HuH-7 (cell line): Measurements from ENCODE around the gene DGKZ.
A peak's percentile ranks its signal among the peaks of the same experiment; 100 is the strongest.
"Not testable (repeated sequence)": the region's sequence is repeated elsewhere in the genome, so short reads cannot be mapped to it uniquely, and the experiment has no call there.

Experiments used
- DNase-seq: peaks from one replicate; pipeline ENCODE4 v3.0.0; 2011; ENCODE audit warnings: low spot score

Gene DGKZ

GRCh38 chr11:46366661-46367161, 19.4 kb downstream of the DGKZ start:
- no peak for DNase-seq

DNA sequence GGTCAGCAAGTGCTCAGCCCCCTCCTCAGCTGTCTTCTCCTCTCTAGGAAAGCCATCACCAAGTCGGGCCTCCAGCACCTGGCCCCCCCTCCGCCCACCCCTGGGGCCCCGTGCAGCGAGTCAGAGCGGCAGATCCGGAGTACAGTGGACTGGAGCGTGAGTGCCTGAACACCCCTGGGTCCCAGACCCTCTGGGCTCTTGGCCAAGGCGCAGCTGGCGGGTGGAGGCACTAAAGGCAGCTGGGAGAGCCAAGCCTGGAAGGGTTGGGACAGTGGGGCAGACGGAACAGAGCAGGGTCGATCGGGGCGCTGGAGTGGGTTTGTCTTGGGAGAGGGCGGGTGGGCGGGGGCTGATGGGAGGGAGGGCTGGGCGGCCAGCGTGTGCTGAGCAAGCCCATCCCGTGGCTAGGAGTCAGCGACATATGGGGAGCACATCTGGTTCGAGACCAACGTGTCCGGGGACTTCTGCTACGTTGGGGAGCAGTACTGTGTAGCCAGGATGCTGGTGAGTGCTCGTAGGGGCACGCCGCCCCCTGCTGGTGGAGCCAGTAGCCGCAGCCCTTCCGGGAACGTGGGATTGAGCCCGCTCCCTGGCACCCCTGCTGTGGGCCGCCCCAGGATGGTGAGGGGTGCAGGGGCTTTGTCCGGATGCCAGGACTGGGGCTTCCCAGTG, 20.1 kb downstream of the DGKZ start:
- no peak for DNase-seq

GRCh38 chr11:46367916-46368267, 20.6 kb downstream of the DGKZ start:
- DNase-seq = no peak

DNA sequence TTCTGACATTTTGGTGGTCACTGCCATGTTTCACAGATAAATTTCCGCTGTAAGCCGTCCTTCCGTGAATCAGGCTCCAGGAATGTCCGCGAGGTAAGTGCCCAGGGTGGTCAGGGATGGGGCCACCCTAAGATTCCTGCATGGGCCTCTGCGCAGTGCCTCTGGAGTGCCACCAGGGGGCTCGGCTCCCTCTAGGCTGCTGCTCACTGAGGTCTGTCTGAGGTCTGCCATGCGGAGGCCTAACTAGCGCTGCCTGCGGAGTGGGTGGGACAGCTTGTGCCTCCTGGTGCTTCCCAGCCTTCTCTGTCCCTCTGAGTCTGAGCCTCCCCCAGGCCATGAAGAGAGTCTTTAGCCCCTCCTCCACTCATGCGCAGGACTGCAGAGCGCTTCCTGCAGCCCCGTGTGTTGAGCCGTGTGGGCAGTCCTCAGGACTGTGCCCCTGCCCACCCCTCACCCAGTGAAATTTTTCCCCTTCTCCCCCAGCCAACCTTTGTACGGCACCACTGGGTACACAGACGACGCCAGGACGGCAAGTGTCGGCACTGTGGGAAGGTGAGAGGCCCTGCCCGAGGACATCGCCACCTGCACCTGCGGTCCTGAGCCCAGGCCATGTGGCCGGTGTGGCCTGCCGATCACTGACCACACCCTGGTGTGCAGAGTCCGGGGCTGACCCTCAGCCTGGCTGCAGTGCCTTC, 22.3 kb downstream of the DGKZ start:
- DNase-seq = peak; percentile 94

- DNase-seq = no peak
These were observed 23.0 kb downstream of the DGKZ start for GRCh38 chr11:46370253-46370652.

DNA sequence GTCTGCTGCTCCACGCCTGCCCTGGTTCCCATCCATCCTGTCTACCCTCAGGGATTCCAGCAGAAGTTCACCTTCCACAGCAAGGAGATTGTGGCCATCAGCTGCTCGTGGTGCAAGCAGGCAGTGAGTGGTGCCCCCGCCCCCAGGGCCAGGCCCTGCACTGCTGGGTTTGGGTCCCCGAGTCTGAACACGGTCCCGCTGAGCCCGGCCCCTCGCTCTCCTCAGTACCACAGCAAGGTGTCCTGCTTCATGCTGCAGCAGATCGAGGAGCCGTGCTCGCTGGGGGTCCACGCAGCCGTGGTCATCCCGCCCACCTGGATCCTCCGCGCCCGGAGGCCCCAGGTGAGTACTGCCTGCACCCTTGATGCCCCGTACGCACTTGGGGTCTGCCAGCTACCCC, 24.0 kb downstream of the DGKZ start:
- not testable (repeated sequence) for DNase-seq

DNA sequence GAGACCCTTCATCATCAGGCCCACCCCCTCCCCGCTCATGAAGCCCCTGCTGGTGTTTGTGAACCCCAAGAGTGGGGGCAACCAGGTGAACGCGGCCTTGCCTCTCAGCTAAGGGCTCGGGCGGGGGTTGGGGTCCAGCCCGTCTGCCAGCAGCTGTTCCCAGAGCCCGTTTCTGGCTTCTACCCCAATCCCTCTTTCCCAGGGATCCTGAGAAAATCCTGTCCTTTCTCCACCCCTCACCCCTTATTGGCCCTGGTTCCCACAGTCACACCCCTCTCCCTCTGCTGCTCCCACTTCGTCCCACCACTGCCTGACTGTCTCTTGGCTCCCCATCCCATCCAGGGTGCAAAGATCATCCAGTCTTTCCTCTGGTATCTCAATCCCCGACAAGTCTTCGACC, 24.8 kb downstream of the DGKZ start:
- DNase-seq = no peak

DNA sequence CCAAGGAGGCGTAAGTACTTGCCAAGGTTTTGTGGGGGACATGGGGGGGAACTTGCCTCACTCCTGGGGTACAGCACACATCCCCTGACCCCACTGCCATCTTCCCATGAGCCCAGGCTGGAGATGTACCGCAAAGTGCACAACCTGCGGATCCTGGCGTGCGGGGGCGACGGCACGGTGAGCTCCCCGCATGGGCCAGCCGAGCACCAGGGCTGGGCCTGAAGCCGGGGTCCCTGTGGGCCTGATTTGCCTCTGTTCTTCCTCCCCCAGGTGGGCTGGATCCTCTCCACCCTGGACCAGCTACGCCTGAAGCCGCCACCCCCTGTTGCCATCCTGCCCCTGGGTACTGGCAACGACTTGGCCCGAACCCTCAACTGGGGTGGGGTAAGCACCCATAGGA, 25.2 kb downstream of the DGKZ start:
- DNase-seq = not testable (repeated sequence)

- no peak for DNase-seq
These were observed 26.8 kb downstream of the DGKZ start for GRCh38 chr11:46373787-46374740.

DNA sequence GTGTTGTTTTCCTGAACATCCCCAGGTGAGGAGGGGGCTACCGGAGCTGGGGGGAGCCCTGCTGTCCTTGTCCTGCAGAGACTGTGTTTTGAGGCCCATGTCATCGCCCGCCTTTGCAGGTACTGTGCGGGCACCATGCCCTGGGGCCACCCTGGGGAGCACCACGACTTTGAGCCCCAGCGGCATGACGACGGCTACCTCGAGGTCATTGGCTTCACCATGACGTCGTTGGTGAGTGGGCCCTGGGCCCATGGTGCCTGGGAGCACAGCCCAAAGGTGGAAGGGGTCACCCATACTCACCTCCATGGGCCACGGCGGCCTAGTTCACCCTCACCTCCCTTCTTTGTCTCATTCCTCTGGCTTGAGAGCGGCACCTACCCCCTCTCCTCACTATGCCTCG, 27.6 kb downstream of the DGKZ start:
- DNase-seq = no peak

DNA sequence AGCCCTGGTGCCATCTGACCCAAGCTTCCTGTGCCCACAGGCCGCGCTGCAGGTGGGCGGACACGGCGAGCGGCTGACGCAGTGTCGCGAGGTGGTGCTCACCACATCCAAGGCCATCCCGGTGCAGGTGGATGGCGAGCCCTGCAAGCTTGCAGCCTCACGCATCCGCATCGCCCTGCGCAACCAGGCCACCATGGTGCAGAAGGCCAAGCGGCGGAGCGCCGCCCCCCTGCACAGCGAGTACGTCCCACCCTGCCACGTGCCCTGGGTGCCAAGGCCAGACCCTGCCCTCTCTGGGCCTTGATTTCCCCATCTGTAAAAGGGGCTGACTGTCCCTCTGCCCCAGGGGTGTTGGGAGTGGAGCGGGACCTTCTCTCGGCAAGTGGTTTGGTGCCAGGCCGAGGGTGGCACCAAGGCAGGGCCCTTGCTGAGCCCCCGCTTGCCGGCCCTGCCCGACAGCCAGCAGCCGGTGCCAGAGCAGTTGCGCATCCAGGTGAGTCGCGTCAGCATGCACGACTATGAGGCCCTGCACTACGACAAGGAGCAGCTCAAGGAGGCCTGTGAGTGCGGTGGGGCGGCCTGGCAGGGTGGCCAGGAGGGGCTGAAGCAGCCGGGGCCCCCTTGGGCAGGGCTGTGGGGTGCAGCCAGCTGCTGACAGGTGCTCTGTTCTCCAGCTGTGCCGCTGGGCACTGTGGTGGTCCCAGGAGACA, 28.3 kb downstream of the DGKZ start:
- DNase-seq = no peak

- DNase-seq = no peak
These were observed 29.2 kb downstream of the DGKZ start for GRCh38 chr11:46376258-46377050.

- DNase-seq = no peak
These were observed 30.0 kb downstream of the DGKZ start for GRCh38 chr11:46377290-46377689.

DNA sequence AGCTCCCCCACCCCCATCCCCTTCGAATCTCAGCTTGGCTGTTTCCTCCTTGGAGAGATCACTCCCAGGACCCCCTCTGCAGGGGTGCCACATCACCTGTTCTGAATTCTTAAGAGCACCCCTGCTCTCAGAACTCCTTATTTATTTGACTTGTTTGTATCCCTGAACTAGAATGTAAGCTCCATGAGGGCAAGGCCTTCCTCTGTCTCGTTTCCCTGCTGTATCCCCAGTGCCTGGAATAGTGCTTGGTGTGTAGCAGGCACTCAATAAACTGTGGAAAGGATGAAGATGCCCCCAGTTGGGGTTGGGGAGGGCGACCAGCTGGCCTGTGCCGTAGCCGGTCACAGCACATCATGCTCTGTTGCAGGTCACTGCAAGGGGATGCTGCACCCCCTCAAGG, 30.6 kb downstream of the DGKZ start:
- no peak for DNase-seq

DNA sequence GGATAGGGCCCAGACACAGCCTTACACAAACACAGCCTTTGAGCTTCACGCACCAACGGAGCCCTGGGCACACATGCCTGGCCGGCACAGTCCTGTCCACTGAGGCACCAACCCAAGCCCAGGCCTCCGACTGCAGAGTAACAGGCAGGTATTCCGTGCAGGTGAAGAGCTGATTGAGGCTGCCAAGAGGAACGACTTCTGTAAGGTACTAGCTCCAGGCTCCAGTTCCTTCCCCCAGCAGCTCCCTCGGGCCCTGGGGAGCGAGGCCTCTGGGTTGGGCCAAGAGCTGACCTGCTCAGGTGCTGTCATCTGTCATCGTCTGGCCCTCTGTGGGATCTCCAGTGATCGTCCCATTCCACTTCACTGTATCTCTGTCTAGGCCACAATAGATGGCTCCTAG, 31.0 kb downstream of the DGKZ start:
- DNase-seq = no peak

GRCh38 chr11:46378811-46379481, 31.7 kb downstream of the DGKZ start:
- DNase-seq = no peak

DNA sequence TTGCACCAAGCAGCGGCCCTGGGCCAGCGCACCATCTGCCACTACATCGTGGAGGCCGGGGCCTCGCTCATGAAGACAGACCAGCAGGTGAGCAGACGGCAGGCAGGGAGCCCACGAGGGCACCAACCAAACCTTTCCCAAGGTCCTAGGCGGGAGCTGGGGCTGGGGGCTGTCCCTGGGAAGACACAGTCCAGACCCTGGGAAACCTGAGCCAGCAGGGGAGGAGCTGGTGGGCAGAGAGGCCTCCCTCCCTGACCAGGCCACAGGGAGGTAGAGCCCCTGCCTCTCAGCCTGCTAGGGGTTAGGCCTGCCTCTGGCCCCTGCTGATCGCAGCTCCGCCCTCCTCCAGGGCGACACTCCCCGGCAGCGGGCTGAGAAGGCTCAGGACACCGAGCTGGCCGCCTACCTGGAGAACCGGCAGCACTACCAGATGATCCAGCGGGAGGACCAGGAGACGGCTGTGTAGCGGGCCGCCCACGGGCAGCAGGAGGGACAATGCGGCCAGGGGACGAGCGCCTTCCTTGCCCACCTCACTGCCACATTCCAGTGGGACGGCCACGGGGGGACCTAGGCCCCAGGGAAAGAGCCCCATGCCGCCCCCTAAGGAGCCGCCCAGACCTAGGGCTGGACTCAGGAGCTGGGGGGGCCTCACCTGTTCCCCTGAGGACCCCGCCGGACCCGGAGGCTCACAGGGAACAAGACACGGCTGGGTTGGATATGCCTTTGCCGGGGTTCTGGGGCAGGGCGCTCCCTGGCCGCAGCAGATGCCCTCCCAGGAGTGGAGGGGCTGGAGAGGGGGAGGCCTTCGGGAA, 32.4 kb downstream of the DGKZ start:
- DNase-seq = peak; percentile 93

GRCh38 chr11:46380340-46381047, 33.2 kb downstream of the DGKZ start:
- peak; percentile 90 for DNase-seq
